HG02759 (cell line): ENCODE measurements around the gene TRAF1.
"Not testable (repeated sequence)": the region's sequence is repeated elsewhere in the genome, so short reads cannot be mapped to it uniquely, and the experiment has no call there.

ENCODE experiments used
- ATAC-seq: cut with Tn5 transposase; IDR thresholded peaks from one replicate; pipeline ENCODE4 v1.9.1; 2021; ENCODE audit warnings: mild to moderate bottlenecking, moderate library complexity; ENCODE audit not compliant: unreplicated experiment

Gene TRAF1, protein sequence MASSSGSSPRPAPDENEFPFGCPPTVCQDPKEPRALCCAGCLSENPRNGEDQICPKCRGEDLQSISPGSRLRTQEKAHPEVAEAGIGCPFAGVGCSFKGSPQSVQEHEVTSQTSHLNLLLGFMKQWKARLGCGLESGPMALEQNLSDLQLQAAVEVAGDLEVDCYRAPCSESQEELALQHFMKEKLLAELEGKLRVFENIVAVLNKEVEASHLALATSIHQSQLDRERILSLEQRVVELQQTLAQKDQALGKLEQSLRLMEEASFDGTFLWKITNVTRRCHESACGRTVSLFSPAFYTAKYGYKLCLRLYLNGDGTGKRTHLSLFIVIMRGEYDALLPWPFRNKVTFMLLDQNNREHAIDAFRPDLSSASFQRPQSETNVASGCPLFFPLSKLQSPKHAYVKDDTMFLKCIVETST

DNA sequence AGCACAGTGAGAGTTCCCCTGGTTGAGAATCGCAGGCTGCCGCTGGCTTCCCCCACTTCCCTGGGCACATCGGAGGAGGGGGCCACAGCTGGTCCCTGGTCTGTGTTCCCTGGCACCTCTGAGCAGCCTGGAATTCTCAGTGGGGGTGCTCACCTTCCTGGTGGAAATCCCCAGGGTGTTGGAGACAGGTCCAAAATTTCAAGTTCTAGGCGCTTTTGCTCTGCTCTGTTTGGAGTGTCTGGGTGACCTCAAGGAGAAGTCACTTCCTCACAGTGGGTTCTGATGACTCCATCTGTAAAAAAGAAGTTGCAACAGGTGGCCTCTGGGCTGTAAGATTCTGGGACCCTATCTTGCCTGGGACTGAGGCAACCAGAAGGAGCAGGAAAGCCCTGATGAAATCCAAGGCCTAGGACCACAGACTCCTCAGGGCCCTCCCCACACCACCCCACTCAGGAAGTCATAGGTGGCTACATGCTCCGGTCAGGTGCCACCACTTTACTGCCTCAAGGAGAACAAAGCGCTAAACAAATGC, at the start of gene TRAF1:
TRAF1 (minus strand) TSS at position 400 of the 532 bp plus-strand sequence. CDS start 721 bp downstream, outside the sequence.
- peak; percentile 25 for ATAC-seq

DNA sequence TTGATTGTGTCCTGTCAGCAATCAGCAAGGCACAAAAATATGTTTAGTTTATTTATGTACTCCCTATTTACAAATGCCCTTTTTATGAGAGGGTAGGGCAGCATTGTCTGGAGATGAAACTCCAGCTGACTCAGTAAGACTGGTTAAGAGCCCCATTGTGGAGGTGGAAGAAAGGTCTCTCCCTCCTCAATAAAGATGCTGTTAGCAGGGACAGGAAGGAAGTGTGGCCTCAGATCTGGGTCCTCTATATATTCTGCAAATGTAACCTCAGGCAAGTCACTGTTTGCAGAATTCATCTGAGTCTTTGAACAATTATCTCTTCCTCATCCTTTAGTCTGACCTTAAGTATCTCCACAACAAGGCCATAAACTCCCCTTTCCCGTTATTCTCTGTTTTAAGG, 48.3 kb upstream of the TRAF1 start:
- no peak for ATAC-seq

DNA sequence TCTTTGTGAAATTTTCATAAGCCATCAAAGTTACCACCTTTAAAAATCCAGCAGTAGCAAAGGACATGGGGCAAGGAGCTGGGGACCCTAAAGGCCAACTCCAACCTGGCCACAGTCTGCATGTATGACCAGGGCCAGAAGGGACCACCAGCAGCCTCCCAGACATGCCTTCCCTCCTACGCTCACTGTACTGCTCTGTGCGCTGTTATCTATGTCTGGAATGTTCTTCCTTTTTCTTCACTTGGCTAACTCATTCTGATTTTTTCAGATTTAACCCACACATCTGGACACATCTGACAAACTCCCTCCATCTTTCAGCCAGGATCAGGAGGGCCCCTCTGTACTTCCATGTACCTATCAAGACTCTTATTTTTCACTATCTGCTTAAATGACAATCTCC, 47.6 kb upstream of the TRAF1 start:
- no peak for ATAC-seq

DNA sequence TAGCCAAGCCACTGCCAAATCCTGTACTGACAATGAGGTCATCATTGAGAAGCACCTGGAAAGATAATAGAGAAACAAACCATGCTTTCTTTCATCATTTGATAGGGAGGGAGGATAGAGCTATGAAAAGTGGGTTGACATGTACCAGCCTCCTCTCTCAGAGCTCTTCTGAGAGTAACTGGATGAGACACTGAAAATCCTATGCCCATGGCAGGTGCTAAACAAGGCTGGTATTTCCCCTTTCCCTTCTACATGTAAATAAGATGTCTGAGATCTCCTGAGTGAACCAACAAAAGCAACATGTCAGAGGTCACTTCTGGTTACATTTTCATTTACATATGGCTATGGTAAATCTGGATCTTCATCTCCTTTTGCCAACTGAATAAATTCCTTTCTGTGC, 45.3 kb upstream of the TRAF1 start:
- ATAC-seq, result no peak

DNA sequence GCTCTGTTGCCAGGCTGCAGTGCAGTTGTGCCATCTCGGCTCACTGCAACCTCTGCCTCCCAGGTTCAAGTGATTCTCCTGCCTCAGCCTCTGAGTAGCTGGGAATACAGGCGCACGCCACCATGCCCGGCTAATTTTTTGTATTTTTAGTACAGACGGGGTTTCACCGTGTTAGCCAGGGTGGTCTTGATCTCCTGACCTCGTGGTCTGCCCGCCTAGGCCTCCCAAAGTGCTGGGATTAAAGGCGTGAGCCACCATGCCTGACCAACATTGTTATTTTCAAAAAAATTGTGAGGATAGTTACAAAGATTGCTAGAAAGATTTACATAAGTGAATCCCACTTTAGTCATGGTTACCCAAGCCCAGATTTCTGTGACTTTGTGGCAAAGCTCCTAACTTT, 44.9 kb upstream of the TRAF1 start:
- not testable (repeated sequence) for ATAC-seq

DNA sequence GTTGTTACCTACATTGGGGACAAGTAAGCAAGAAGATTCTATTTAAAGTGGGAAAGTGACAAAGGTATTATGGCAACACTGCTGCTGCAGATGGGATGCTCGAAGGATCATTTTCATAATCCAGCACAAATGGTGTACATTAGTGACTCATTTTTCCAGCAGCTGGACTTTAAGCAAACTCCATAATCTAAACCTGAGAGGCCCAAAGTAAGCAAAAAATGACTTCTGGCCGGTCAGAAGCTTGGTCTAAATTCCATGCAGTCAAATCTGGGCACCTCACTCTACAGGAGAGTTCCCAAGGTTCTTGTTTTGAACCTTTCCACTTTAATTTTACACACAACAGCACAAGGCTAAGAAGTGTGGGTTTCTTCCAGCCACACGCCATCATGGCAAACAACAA, 43.6 kb upstream of the TRAF1 start:
- no peak for ATAC-seq

DNA sequence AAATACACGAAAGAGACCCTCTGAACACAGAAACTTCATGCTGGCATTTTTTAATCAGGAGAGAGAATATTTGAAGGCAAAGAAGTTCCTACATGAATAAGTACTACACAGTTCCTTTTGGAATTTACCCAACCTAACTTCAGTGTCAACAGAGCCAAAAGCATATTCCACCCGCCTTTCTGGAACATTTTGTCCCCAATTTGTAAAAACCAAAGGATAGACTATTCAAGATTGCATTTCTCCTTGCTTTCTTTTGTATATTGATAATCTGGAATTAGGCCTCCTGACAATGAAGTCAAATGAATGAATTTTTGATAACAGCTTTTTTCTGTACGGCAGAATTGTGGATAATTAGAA, 39.4 kb upstream of the TRAF1 start:
- ATAC-seq, result no peak

DNA sequence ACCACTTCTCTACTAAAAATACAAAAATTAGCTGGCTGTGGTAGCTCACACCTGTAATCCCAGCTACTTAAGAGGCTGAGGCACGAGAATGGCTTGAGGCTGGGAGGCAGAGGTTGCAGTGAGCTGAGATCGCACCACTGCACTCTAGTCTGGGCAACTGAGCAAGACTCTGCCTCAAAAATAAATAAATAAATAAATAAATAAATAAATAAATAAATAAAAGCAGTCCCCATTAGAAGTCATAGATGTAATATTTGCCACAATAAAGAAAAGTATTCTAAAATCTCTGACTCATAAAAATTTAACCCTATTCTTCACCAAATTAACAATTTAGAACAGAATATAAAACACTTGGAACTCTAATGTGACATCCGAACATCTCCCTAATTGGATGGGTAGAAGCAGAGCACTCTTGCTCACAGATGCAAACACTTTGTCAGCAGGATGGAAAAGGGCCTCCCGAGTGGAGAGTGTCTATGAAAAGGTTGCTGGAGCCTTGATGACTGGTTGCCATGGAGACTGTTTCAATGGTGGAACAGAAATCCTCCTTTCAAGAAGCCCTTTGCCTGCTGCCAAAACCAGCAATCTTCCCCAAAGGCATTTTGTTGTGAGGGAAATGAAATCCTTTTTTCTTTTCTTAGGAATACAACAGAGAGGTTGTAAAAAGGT, 38.9 kb upstream of the TRAF1 start:
- ATAC-seq, result no peak

DNA sequence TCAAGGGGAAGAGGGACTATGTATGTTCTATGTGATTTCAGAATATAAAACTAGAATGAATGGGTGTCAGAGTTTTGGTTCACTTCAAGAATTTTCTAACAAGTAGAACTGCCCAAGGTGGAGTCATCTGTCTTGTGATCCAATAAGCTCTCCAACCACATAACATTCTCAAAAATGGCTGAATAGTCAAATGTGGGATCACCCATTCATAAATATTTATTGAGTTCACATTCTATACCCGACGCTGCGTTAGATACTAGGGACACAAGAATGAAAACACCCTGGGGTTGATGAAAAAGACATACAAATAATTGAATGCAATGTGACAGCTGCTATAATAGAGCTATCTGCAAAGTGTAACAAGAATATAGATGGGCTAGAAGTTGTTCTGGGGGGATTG, 35.3 kb upstream of the TRAF1 start:
- no peak for ATAC-seq

DNA sequence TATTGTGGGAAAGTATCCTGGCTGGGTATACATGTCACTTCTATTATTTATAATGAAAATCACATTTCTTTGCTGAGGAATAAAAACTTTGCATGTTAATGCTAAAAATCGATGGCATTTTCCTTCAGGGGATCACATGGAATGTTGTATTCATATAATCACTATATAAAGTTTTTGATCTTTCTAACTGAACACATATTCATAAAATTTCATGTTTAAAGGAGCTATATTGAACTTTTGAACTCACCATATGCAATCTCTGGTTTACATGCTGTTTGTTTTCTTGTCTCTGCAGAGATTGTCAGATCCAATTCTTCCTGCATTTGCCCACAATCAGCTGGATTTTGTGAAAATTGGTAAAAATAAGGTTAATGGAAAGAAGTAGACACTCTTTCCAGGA, 33.4 kb upstream of the TRAF1 start:
- no peak for ATAC-seq

DNA sequence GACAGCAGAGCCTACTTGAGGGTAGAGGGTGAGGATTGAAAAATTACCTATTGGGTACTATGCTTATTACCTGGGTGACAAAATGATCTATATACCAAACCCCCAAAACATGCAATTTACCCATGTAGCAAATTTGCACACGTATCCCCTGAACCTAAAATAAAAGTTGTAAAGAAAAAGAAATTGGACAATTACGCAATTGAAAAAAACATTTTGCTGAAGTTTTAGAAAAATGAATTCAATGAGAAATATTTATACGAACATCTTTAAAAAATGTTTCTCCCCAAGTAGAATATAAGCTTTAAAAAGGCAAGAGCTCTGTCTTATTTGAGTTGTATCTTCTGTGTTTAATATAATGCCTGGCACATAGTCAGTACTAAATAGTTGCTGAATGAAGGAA, 30.3 kb upstream of the TRAF1 start:
- no peak for ATAC-seq

DNA sequence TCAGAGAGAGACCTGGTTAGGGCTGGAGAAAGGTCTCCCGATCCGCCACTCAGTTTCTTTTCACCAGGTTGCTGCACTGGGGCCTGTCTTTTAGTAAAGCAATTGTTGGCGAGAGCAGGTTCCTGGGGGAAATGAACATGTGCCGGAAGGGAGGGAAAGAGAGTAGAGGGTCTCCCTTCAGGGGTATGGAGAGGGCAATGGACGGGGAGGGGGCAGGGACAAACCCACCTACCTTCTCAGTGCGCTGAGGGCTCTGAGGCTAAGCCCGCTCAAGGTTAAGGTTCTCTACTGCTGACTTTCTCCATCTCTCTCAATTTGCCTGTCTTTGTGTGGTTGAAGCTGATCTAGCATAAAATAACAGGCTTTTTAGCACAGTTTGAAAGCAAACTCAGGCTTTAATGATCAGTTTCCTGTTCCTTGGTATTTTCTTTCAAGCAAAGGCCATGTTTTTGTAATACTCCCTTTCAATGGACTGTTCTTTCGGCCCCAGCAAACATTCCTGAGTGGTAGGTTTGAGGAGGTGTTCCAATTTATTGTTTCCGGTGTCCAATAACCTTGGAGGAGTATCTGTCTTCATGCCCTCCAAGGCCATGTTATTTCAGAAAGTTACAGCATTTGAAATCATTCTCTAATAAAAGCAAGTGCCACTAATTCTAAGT, 25.5 kb upstream of the TRAF1 start:
- ATAC-seq, result no peak

DNA sequence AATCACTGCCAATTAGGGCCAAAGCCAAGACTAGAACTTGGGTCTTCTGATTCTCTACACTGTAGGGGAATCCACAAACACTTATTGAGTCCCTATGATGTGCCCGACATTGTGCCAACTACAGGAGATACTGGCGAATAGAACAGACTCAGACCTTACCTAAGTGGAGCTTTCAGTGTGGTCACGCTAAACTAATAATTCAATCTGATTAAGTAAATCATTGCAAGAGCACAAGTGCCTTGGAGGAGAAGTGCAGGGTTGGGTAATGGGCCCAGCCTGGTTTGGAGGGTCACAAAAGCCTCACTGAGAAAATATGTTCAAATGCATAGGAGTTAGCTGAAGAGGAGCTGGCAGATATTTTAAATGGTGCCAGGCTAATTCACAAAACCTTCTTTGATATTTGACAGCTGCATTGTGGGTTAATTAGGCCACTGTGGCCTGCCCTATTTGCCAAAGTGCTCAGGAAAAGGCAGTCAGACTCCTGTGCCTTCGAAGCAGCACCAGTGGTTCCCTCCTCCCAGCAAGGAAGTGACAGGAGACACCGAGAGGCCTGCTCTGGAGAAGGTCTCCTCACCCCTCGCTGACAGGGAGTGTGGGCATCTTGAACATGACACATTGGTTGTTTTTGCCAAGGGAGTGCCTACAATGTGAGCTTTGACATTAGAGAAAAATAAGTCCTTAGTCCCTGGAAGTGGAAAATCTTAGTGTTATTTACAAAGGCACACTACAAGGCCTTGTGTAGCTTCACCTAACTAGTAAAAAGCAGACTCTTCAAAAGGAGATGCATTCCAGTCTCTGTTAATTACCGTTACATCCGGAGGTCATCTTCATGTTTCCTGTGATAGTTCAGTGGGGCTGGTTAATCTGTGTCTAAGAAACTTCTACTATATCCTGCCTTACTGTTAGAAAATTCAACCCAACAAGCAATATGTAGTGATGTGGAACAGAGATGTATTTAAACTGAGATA, 24.1 kb upstream of the TRAF1 start:
- ATAC-seq, result no peak

DNA sequence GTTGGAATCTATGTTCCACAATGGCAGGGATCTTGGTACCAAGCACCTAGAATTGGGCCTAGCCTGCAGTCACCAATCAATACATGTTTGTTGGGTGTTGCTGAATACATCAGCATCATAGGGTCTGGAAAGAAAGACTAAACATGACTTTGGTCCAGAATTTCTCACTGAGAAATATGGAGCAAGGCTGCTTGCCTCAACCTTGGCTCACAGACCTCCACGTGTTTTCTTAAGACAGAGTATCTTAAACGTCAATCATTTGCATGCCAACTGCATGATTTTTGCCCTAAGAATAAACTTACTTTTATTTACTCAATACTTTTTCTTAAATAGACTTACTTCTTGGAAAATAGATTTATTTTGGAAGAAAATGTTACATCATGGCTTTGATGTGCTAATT, 22.7 kb upstream of the TRAF1 start:
- ATAC-seq, result no peak

DNA sequence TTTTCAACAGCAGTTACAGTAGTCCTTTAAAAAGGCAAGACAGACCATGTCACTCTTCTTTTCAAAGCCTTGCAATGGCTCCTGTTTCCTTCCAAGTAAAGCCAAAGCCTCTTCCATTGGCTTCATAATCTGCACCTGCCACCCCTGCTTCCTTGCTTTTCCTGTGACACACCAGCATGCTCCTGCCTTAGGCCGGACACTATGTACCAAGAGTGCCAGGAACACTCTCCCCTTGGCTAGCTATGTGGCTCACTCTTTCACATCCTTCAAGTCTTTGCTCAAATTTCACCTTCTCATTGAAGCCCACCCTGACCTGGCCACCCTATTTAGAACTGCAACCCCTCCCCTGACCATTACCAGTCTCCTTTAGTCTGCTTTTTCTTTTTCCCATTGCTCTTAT, 22.2 kb upstream of the TRAF1 start:
- no peak for ATAC-seq

DNA sequence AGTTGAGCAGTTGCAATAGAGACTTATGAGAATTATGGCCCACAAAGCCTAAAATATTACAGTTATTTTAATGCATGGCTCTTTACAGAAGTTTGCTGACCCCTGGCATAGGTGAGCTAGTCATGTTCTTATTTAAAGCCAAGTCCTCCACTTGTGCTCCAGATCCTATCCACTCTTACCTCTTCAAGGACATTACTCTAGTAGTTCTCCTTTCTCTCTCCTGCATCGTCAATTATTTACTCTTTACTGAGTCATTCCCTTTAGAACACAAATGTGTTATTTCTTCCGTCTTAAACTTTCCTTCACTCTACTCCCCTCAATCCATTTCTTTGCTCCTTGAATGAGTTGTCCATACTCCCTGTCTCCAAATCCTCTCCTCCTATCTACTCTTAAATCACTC, 20.6 kb upstream of the TRAF1 start:
- ATAC-seq, result no peak

DNA sequence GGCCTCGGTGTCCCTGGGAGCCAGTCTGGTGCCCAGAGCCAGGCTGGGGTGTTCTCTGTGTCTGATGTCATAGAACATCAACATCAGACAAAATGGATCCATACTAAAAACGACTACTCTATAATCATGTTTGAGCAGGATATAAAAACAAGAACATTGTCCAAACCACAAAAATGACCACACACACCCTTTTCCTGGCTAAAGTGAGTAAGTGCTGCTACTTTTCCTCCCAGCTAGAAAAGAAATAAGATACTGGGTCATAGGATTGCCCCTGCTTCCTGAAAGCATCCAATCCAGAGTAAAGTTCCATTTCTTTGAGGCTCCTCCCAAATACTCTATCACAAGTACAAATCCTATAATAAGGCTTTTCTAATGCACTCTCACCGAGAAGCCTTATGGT, 19.7 kb upstream of the TRAF1 start:
- no peak for ATAC-seq

DNA sequence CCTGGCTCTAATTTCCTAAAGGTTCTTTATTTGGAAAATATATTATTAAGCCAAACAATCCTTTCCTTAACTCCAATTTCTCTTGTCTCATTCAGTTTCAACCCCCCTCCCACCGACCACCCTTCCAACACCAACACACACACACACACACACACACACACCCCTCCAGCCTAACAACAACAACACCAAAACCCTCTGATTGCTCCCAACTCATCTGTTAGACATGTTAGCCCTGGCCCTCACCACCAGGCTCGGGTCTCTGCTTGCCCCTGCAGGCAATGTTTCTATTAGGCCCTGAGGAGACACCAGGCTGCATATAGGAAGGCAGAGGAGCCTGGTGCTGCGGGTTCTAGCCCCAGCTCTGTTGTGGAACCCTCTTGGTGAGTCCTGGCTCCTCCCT, 18.4 kb upstream of the TRAF1 start:
- no peak for ATAC-seq

DNA sequence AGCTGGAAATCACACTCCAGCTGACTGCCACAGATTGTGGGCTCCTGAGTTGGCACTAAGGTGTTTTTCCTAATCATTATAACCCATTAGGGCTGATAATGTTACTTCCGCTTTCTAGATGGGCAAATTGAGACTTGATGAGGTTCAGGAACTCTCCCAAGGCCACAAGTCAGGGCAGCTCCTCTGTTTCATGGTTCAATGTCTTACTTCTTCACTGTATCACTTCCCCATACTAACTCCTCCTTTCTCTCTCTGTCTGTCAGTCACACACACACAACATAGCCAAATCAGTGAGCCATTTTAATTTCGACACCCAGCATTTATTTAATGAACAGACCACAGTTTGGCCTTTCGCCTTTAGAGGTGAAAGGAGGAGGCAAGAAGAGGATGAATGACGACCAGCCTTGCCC, 17.8 kb upstream of the TRAF1 start:
- peak; percentile 99 for ATAC-seq

DNA sequence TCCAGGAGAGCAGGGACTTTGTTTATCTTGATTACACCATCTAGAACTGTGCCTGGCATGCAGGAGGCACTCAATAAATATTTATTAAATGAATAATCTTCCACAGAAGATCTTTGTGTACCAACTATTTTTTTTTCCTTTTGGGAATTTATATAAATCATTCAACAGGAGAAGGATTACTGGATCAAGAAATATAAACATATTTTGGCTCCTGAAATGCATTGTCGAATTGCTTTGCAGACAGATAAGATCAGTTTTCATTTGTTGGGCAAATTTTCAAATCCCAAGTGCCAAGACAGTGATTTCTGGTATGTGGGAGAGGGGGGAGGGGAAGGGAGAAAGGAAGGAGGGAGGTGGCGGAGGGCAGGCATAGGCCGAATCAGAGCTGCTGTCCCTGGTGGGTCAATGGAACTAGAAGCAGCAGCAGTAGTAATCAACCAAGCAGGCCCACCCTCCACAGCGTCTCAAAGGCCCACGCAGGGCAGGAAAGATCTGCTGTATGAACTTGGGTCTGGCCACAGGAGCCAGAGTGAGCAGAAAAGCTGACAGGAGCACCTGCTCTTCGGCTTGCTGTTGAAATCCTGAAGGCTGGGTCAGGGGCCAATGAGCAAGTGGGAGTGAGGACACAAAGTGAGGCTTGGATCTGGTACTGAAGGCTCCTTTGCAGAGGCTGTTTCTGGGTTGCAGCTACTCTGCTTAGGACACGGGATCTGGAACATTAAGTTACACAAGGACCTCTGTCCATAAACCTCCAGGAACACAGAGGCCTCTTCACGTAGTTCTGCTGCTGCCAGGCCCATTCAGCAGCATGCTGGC, 15.8 kb upstream of the TRAF1 start:
- no peak for ATAC-seq
